ENCODE results near the gene NPR3. TPM values are rescaled to one million over a fixed set of nuclear protein-coding genes. Genes with fewer than 3 reads are reported as not detected.

The NPR3 gene
- total RNA-seq, 1 experiment from 2014 or later = not detected

DNA sequence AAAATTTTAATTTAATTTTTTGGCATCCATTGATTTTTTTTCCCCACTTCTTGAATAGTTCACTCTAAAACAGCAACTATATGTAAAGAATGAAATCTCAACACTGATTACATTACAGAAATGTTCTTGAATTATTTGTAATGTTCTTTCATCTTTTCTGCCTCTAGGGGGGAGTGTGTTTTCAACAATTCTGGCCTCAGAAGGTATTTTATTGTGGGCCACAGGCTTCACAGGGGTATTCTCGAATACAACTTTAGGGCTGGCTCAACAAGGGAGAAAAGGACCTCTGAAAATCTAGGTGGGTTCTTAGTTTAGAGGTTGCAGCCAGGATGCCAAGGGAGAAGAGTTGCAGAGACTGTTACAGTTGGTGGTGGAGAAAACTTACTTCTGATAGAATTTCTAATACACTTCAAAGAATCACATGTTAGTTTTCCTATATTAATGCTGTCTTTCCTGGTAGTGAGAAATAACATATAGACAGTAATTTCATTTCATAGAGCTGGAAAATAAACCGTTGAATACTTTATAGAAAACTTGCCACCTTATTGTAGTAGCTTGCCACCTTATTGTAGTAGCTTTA lies 3.6 kb upstream of the NPR3 start:
- no peak overlapping the region for H3K27ac Mint-ChIP-seq
- no peaks in the 10 kb centered on the region for H3K79me1 ChIP-seq (ENCODE audit: insufficient read depth, low read depth, low read length, poor library complexity, severe bottlenecking)
- no peak overlapping the region for H3K4me2 ChIP-seq (ENCODE audit: insufficient read depth, insufficient read length, low read length)
- no peak overlapping the region for H3K56ac ChIP-seq (ENCODE audit: insufficient read length, low read depth, low read length)
- no peak for DNase-seq
- no peak overlapping the region for H2BK5ac ChIP-seq (ENCODE audit: insufficient read length, low read length)
- H4K20me1 ChIP-seq (ENCODE audit: control insufficient read depth, insufficient read depth, insufficient read length) = no peaks in the 10 kb centered on the region
- no peak overlapping the region for H2BK15ac ChIP-seq (ENCODE audit: low read depth, low read length)
- no peak overlapping the region for H4K5ac ChIP-seq (ENCODE audit: insufficient read length, low read depth, low read length)
- H4K91ac ChIP-seq (ENCODE audit: insufficient read length, low read depth, low read length) = no peak overlapping the region
- H2BK120ac ChIP-seq (ENCODE audit: low read depth, low read length, poor library complexity, severe bottlenecking) = no peak overlapping the region
- no peak overlapping the region for H3K4me3 Mint-ChIP-seq
- H3K23me2 ChIP-seq (ENCODE audit: insufficient read length, low read depth, low read length, poor library complexity, severe bottlenecking) = peaks cover 16% of the 10 kb centered on the region
- H3K9ac ChIP-seq (ENCODE audit: extremely low read depth, insufficient read length, low read length) = no peak overlapping the region
- no peak overlapping the region for H3K23ac ChIP-seq (ENCODE audit: insufficient read length, low read depth, low read length)
- peaks cover 24 to 27% of the 10 kb centered on the region in 2 experiments for H3K4me1 Mint-ChIP-seq
- peaks cover 57% of the 10 kb centered on the region for H3K27me3 Mint-ChIP-seq (ENCODE audit: low read depth)
- no CpG with 5 or more reads among the region's 2 CpGs for WGBS (ENCODE audit: extremely low coverage, insufficient read length, low lambda C conversion rate)
- no peak overlapping the region for H3T11ph ChIP-seq (ENCODE audit: low read length)
- no peak overlapping the region for H3K27ac ChIP-seq (ENCODE audit: insufficient read length, low read depth, low read length)
- H4K8ac ChIP-seq (replicated peaks; ENCODE audit: insufficient read length, low read depth, low read length) = no peak overlapping the region
- no peaks in the 10 kb centered on the region for H3K79me2 ChIP-seq (ENCODE audit: insufficient read depth, low read length)
- H2BK12ac ChIP-seq (ENCODE audit: insufficient read length, low read depth, low read length) = no peak overlapping the region
- no peak overlapping the region for H2AFZ ChIP-seq (ENCODE audit: low read length)
- H3K9me3 ChIP-seq (ENCODE audit: control insufficient read depth, low read depth, low read length) = no peaks in the 10 kb centered on the region
- TF ChIP-seq, protein P1, sequence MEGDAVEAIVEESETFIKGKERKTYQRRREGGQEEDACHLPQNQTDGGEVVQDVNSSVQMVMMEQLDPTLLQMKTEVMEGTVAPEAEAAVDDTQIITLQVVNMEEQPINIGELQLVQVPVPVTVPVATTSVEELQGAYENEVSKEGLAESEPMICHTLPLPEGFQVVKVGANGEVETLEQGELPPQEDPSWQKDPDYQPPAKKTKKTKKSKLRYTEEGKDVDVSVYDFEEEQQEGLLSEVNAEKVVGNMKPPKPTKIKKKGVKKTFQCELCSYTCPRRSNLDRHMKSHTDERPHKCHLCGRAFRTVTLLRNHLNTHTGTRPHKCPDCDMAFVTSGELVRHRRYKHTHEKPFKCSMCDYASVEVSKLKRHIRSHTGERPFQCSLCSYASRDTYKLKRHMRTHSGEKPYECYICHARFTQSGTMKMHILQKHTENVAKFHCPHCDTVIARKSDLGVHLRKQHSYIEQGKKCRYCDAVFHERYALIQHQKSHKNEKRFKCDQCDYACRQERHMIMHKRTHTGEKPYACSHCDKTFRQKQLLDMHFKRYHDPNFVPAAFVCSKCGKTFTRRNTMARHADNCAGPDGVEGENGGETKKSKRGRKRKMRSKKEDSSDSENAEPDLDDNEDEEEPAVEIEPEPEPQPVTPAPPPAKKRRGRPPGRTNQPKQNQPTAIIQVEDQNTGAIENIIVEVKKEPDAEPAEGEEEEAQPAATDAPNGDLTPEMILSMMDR (conservative IDR thresholded peaks at IDR 0.05) = peak; percentile 73
- H3K4ac ChIP-seq (ENCODE audit: low read depth, low read length) = no peak overlapping the region
- no peak overlapping the region for H2AK5ac ChIP-seq (ENCODE audit: insufficient read length, low read length)
- no peaks in the 10 kb centered on the region for H3K4me1 ChIP-seq (ENCODE audit: insufficient read depth, low read length)
- H3K14ac ChIP-seq (ENCODE audit: insufficient read depth, low read length) = no peak overlapping the region
- peaks cover 0 to 6% of the 10 kb centered on the region in 2 experiments; a peak in 1 of 5 replicates for H3K9me3 Mint-ChIP-seq
- no peaks in the 10 kb centered on the region; a peak in 1 of 7 replicates for H3K36me3 Mint-ChIP-seq (ENCODE audit: insufficient read depth in 1 of 3, low read depth in 3 of 3)
- no peak overlapping the region for H2BK20ac ChIP-seq (ENCODE audit: low read depth, low read length, poor library complexity, severe bottlenecking)
- H3K27me3 ChIP-seq (ENCODE audit: insufficient read depth, low read length) = peaks cover 37% of the 10 kb centered on the region; the same call in 1 of the 2 replicates
- no peak overlapping the region for H3K18ac ChIP-seq (ENCODE audit: insufficient read length, low read depth, low read length)

All from H9 (cell line).